Measurements from ENCODE around the gene ZNF888.

The ZNF888 gene

GRCh38 chr19:52922841-52923777, at the start of gene ZNF888:
Gene ZNF888, minus strand, starts transcription at chr19:52923428. Its CDS starts 5,555 bp downstream, at chr19:52917873.
- peak; percentile 91 for DNase-seq (ENCODE audit: low read depth)
- H3K4me3 ChIP-seq (ENCODE audit: low read length), result peak within 1 kb of the TSS; percentile 94
- TF ChIP-seq, protein P1, sequence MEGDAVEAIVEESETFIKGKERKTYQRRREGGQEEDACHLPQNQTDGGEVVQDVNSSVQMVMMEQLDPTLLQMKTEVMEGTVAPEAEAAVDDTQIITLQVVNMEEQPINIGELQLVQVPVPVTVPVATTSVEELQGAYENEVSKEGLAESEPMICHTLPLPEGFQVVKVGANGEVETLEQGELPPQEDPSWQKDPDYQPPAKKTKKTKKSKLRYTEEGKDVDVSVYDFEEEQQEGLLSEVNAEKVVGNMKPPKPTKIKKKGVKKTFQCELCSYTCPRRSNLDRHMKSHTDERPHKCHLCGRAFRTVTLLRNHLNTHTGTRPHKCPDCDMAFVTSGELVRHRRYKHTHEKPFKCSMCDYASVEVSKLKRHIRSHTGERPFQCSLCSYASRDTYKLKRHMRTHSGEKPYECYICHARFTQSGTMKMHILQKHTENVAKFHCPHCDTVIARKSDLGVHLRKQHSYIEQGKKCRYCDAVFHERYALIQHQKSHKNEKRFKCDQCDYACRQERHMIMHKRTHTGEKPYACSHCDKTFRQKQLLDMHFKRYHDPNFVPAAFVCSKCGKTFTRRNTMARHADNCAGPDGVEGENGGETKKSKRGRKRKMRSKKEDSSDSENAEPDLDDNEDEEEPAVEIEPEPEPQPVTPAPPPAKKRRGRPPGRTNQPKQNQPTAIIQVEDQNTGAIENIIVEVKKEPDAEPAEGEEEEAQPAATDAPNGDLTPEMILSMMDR (IDR thresholded peaks at IDR 0.05; ENCODE audit: insufficient read depth, low read depth, low read length, missing control alignments), result no peak

- TF ChIP-seq, protein P1 (IDR thresholded peaks at IDR 0.05; ENCODE audit: insufficient read depth, low read depth, low read length, missing control alignments), result no peak
- no peak overlapping the region for H3K4me3 ChIP-seq (ENCODE audit: low read length)
- DNase-seq (ENCODE audit: low read depth), result no peak
Observed at GRCh38 chr19:52967772-52968171, 44.5 kb upstream of the ZNF888 start.

- TF ChIP-seq, protein P1 (IDR thresholded peaks at IDR 0.05; ENCODE audit: insufficient read depth, low read depth, low read length, missing control alignments), result no peak
- DNase-seq (ENCODE audit: low read depth), result no peak
Observed at GRCh38 chr19:52963247-52963618, 40.0 kb upstream of the ZNF888 start.

DNA sequence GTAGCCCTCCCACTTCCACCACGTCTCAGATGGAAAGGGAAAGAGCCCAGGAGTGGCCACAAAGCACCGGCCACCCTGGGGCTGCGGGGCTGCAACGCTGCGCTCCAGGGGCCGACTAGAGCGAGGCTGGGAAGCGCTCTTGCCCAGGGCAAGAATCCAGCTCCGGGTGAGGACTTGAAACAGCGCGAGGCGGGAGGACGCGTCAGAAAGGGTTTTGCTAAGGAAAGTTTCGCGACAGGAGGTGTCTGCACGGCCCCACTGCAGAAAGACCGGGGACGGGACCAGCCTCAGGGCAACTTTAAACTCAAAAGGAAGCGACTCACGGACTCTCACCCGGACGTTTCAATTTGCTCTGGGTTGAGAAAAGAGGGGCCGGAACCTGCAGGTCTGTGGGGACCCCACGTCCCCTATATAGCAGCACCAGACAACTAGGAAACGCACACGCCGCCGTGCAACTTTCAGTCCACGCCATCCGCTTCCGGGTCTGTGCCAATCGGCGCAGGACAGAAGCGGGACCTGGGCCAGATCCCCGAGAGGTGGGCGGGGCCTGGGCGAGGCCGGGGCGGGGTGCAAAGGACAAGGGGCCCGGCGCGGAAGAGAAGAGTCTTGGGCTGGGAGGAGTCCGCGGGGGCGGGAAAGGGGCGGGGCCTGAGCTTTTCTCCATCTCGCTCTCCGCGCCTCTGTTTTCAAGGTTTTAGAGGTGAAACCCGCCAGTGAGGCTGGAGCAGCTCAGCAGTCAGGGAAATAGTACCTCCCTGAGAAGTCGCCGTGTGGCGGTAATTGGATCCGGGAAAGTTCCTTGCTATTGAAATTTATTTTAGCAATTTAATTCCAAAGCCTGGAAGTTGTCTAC, 39.4 kb upstream of the ZNF888 start, which contains the start of gene ZNF816:
TSS of gene ZNF816 (minus strand) at position 488 of the 853 bp plus-strand sequence. CDS start 6,792 bp downstream, outside the sequence.
- peak within 1 kb of the TSS; percentile 83 for H3K4me3 ChIP-seq (ENCODE audit: low read length)
- TF ChIP-seq, protein P1 (IDR thresholded peaks at IDR 0.05; ENCODE audit: insufficient read depth, low read depth, low read length, missing control alignments), result no peak
- peak; percentile 96 for DNase-seq (ENCODE audit: low read depth)

More at GRCh38 chr19:52963247-52963618, 40.0 kb upstream of the ZNF888 start:
- peak overlapping the region; percentile 83 for H3K4me3 ChIP-seq (ENCODE audit: low read length)

GRCh38 chr19:52961981-52962380, 38.8 kb upstream of the ZNF888 start:
- TF ChIP-seq, protein P1 (IDR thresholded peaks at IDR 0.05; ENCODE audit: insufficient read depth, low read depth, low read length, missing control alignments), result no peak
- DNase-seq (ENCODE audit: low read depth), result no peak
- H3K4me3 ChIP-seq (ENCODE audit: low read length), result peak overlapping the region; percentile 83

- TF ChIP-seq, protein P1 (IDR thresholded peaks at IDR 0.05; ENCODE audit: insufficient read depth, low read depth, low read length, missing control alignments), result no peak
- H3K4me3 ChIP-seq (ENCODE audit: low read length), result no peak overlapping the region
Observed at GRCh38 chr19:52959613-52960295, 36.5 kb upstream of the ZNF888 start.

More at GRCh38 chr19:52959613-52960295, 36.5 kb upstream of the ZNF888 start:
- DNase-seq (ENCODE audit: low read depth), result peak; percentile 78
